IMR-90 (cell line): ENCODE measurements around the gene SV2A. TPM values are rescaled to one million over a fixed set of nuclear protein-coding genes. Genes with fewer than 3 reads are reported as not detected.

ENCODE experiments used
- ATAC-seq: fragments of 200-7000 bp; cut with Tn5 transposase; 2 replicates; pipeline ENCODE4 v1.9.1; 2020; ENCODE audit warnings: low read depth, mild to moderate bottlenecking, moderate library complexity
- BruUV-seq: library from RNA; stranded (reverse); fragments of 400-500 nt; replicated peaks from 2 replicates; lab custom pipeline; 2021; lab: Mats Ljungman, UMichigan
- CTCF ChIA-PET: fragments of 300-600 bp; formaldehyde crosslinking; extraction: SDS; loops from one replicate; lab custom pipeline; 2021; ENCODE audit warnings: antibody characterized with exemption; lab: Yijun Ruan, JAX
- POLR2A ChIA-PET: fragments of 300-600 bp; sonication (Branson Sonifier 250); formaldehyde crosslinking; loops from one replicate; lab custom pipeline; 2022; ENCODE audit warnings: antibody characterized with exemption; ENCODE audit not compliant: unreplicated experiment; lab: Charles Lee
- DNase-seq: peaks from one replicate; pipeline ENCODE4 v3.0.0; 2013
- H2AFZ ChIP-seq: replicated peaks from 2 replicates; pipeline ENCODE3; 2013; ENCODE audit warnings: low read length, mild to moderate bottlenecking; ENCODE audit not compliant: poor library complexity
- H2AK5ac ChIP-seq: 2 replicates; pipeline ENCODE4 v1.6.1; 2013; ENCODE audit warnings: low read depth, low read length, inconsistent platforms
- H2AK9ac ChIP-seq: replicated peaks from 2 replicates; pipeline ENCODE3; 2013; ENCODE audit warnings: mild to moderate bottlenecking, low read depth, low read length, moderate library complexity; ENCODE audit not compliant: poor library complexity
- H2BK120ac ChIP-seq: 2 replicates; pipeline ENCODE4 v1.6.1; 2013; ENCODE audit warnings: low read depth, low read length, inconsistent platforms
- H2BK15ac ChIP-seq: 3 replicates; pipeline ENCODE4 v1.6.1; 2013; ENCODE audit warnings: low read depth, low read length, inconsistent platforms
- H2BK20ac ChIP-seq: 2 replicates; pipeline ENCODE4 v1.6.1; 2013; ENCODE audit warnings: low read depth, mild to moderate bottlenecking, inconsistent platforms, low read length, moderate library complexity
- H2BK5ac ChIP-seq: 2 replicates; pipeline ENCODE4 v1.6.1; 2013; ENCODE audit warnings: mild to moderate bottlenecking, low read depth, low read length, inconsistent platforms; ENCODE audit not compliant: poor library complexity, severe bottlenecking
- H3K14ac ChIP-seq: replicated peaks from 2 replicates; pipeline ENCODE4 v1.6.1; 2013; ENCODE audit warnings: low read depth, low read length, inconsistent platforms
- H3K18ac ChIP-seq: 2 replicates; pipeline ENCODE4 v1.6.1; 2013; ENCODE audit warnings: low read depth, low read length, control low read depth
- H3K23ac ChIP-seq: 2 replicates; pipeline ENCODE4 v1.6.1; 2013; ENCODE audit warnings: low read depth, low read length, inconsistent platforms
- H3K27ac ChIP-seq: 2 replicates; pipeline ENCODE4 v1.5.1; 2013; ENCODE audit warnings: mild to moderate bottlenecking, control low read depth, low read length; ENCODE audit not compliant: insufficient read depth
- H3K27me3 ChIP-seq: 2 replicates; pipeline ENCODE4 v1.6.1; 2013; ENCODE audit warnings: low read length; ENCODE audit not compliant: control insufficient read depth, insufficient read depth
- H3K36me3 ChIP-seq: 2 replicates; pipeline ENCODE4 v1.6.1; 2013; ENCODE audit warnings: low read length, mixed read lengths; ENCODE audit not compliant: control insufficient read depth, insufficient read depth
- H3K4ac ChIP-seq: 2 replicates; pipeline ENCODE4 v1.6.1; 2013; ENCODE audit warnings: low read depth, low read length, inconsistent platforms
- H3K4me1 ChIP-seq: 2 replicates; pipeline ENCODE4 v1.6.1; 2013; ENCODE audit warnings: low read length, mixed read lengths; ENCODE audit not compliant: control insufficient read depth, insufficient read depth
- H3K4me2 ChIP-seq: 2 replicates; pipeline ENCODE4 v1.6.1; 2013; ENCODE audit warnings: low read depth, mild to moderate bottlenecking, control low read depth, low read length, moderate library complexity
- H3K4me3 ChIP-seq: 2 replicates; pipeline ENCODE4 v1.5.1; 2013; ENCODE audit warnings: low read depth, mild to moderate bottlenecking, control low read depth, low read length, moderate library complexity; ENCODE audit not compliant: insufficient read depth
- H3K56ac ChIP-seq: 2 replicates; pipeline ENCODE4 v1.6.1; 2013; ENCODE audit warnings: low read length, inconsistent platforms; ENCODE audit not compliant: insufficient read depth; ENCODE audit errors: extremely low read depth
- H3K79me1 ChIP-seq, 2 experiments: 2 replicates each; pipeline ENCODE4 v1.6.1; 2013; ENCODE audit warnings: low read length in 2 of 2, inconsistent platforms in 1 of 2, low read depth in 1 of 2
- H3K9ac ChIP-seq: 2 replicates; pipeline ENCODE4 v1.6.1; 2013; ENCODE audit warnings: low read depth, low read length, control low read depth
- H3K9me1 ChIP-seq: 2 replicates; pipeline ENCODE4 v1.6.1; 2013; ENCODE audit warnings: low read length, inconsistent platforms; ENCODE audit not compliant: insufficient read depth
- H3K9me3 ChIP-seq: 2 replicates; pipeline ENCODE4 v1.6.1; 2013; ENCODE audit warnings: low read length; ENCODE audit not compliant: control insufficient read depth, insufficient read depth
- H4K20me1 ChIP-seq: 2 replicates; pipeline ENCODE4 v1.6.1; 2013; ENCODE audit warnings: low read length, inconsistent platforms; ENCODE audit not compliant: insufficient read depth
- H4K5ac ChIP-seq: 2 replicates; pipeline ENCODE4 v1.6.1; 2013; ENCODE audit warnings: mild to moderate bottlenecking, low read depth, low read length, control low read depth
- H4K8ac ChIP-seq, 2 experiments: 2 replicates each; pipeline ENCODE4 v1.6.1; 2013; ENCODE audit warnings: low read depth in 2 of 2, low read length in 2 of 2, control low read depth in 1 of 2, inconsistent platforms in 1 of 2
- H4K91ac ChIP-seq: 2 replicates; pipeline ENCODE4 v1.6.1; 2013; ENCODE audit warnings: low read depth, low read length, inconsistent platforms; ENCODE audit not compliant: insufficient read depth
- CTCF ChIP-seq: conservative IDR thresholded peaks from 2 replicates; pipeline ENCODE4 v1.5.1; 2012; ENCODE audit warnings: mild to moderate bottlenecking, low read depth, low read length, improper control_type of control experiment
- POLR2A ChIP-seq: IDR thresholded peaks from 2 replicates; pipeline ENCODE4 v1.6.1; 2012; ENCODE audit warnings: mild to moderate bottlenecking, low read depth, low read length
- SMC3 ChIP-seq: fragments of 150-350 bp; IDR thresholded peaks from 2 replicates; pipeline ENCODE4 v1.6.1; 2016; ENCODE audit warnings: low read depth, mild to moderate bottlenecking, antibody characterized with exemption, low read length, moderate library complexity
- dilution Hi-C: fragments of 300-500 bp; cut with HindIII; formaldehyde crosslinking; loops from one replicate; pipeline ENCODE4 v1.14.3; 2018; ENCODE audit warnings: low sequenced_read_pairs; ENCODE audit not compliant: unreplicated experiment
- in situ Hi-C: fragments of 300-500 bp; cut with MboI; formaldehyde crosslinking; loops from 3 replicates; pipeline ENCODE4 v1.14.3; 2019; ENCODE audit warnings: low sequenced_read_pairs, inconsistent platforms, mixed read lengths
- intact Hi-C: fragments of 100-400 bp; cut with micrococcal nuclease; formaldehyde crosslinking; loops from 2 replicates; pipeline ENCODE4 v1.10.0; 2022
- polyA plus RNA-seq, 3 experiments: library from polyadenylated mRNA; depleted of rRNA; stranded (reverse); fragments of >200 nt; gene quantifications; 2 replicates each; pipeline ENCODE4 v1.2.3, GENCODE V29; 2012; ENCODE audit warnings: low replicate concordance in 1 of 3
- total RNA-seq: library from RNA; depleted of rRNA; stranded (reverse); fragments of >200 nt; gene quantifications from 2 replicates; pipeline ENCODE4 v1.2.3, GENCODE V29; 2012

The SV2A gene
- total and polyA plus RNA-seq, 2 of the 4 experiments (the other 2 are of a cell fraction), result 15.4 to 19.6 TPM

DNA sequence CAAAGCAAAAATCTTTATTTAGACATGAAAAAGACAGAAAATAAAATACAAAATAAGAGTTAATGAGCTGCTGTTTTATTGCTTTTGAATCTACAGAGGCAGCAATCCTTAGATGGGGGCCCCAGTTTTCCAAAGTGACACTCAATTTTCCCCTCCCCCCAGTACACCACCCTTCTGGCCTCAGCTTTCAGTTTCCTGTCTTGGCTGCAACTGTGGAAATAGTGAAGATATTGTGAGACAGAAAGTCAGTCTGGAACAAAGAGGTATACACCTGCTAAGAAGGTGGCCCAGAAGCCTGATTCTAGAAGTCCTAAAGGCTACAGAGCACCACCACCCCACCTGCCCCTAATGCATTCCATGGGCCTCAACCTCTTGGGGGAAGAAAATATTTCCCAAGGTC lies 20.1 kb upstream of the SV2A start:
- ChIA-PET CTCF (interaction anchor here (0.5 kb wide), 1 partner anchor 11 kb away, joined by 3 read pairs; no protein-coding TSS in a partner anchor), POLR2A (interaction anchor here (0.8 kb wide), 1 partner anchor 10 kb away, joined by 3 read pairs; no protein-coding TSS in a partner anchor)
- no peak overlapping the region for H2AFZ ChIP-seq
- no peaks in the 10 kb centered on the region for H3K27me3 ChIP-seq
- H2BK20ac ChIP-seq, result peak overlapping the region; percentile 84
- H3K79me1 ChIP-seq, result peaks cover 3 to 58% of the 10 kb centered on the region in 2 experiments
- peak overlapping the region; percentile 62; the same call in 1 of the 2 replicates for H3K23ac ChIP-seq
- no peaks in the 10 kb centered on the region for H3K9me3 ChIP-seq
- peak overlapping the region; percentile 78; the same call in 1 of the 2 replicates for H2AK5ac ChIP-seq
- H3K56ac ChIP-seq, result no peak overlapping the region
- no peak for TF ChIP-seq SMC3
- no peak for TF ChIP-seq POLR2A
- no peak for TF ChIP-seq CTCF
- peaks cover 9% of the 10 kb centered on the region; the same call in 1 of the 2 replicates for H3K36me3 ChIP-seq
- H2BK5ac ChIP-seq, result peak overlapping the region; percentile 49
- peaks cover 11% of the 10 kb centered on the region for H3K4me1 ChIP-seq
- H4K91ac ChIP-seq, result peak overlapping the region; percentile 11
- H2BK120ac ChIP-seq, result peak overlapping the region; percentile 79
- intact Hi-C loops, result loop anchor here (5.0 kb wide), 1 partner anchor 45 kb away; no protein-coding TSS in a partner anchor
- H2AK9ac ChIP-seq, result peak overlapping the region; percentile 34
- H3K4me2 ChIP-seq, result no peak overlapping the region; the same call in 1 of the 2 replicates
- no peak overlapping the region for H3K4me3 ChIP-seq
- no peak overlapping the region for H3K27ac ChIP-seq
- peaks cover 29% of the 10 kb centered on the region for H3K9me1 ChIP-seq
- DNase-seq, result no peak
- BruUV-seq, result no TSS peak
- dilution Hi-C loops, result no loop called here
- peak overlapping the region; percentile 60 for H3K4ac ChIP-seq
- no peak overlapping the region for H3K18ac ChIP-seq
- H4K5ac ChIP-seq, result no peak overlapping the region
- no peak overlapping the region for H3K9ac ChIP-seq
- H4K8ac ChIP-seq, result peak overlapping the region in 1 of 2 experiments; percentile 54; a peak in 1 of 4 replicates
- no peaks in the 10 kb centered on the region for H4K20me1 ChIP-seq
- H3K14ac ChIP-seq, result no peak overlapping the region; the same call in 1 of the 2 replicates
- 0 out of 3 replicates have a peak overlapping the region, but pooled peaks have one; percentile 10 for H2BK15ac ChIP-seq
- in situ Hi-C loops, result loop anchor here (5.0 kb wide), 1 partner anchor 35 kb away; no protein-coding TSS in a partner anchor
- ATAC-seq, result no peak
